Endothelial cell of umbilical vein (primary cell): ENCODE data around the gene TARS2.

Experiments used
- CTCF ChIP-seq, 2 donors: IDR thresholded peaks; 1 replicate in 1 of 2; 2 replicates in 1 of 2; pipeline ENCODE4 v1.5.1; 2011; ENCODE audit warnings: low read length in 2 of 2, mild to moderate bottlenecking in 2 of 2, moderate library complexity in 2 of 2, control low read depth in 1 of 2, inconsistent platforms in 1 of 2, low read depth in 1 of 2; ENCODE audit not compliant: insufficient read depth in 1 of 2; ENCODE audit errors: extremely low read depth in 1 of 2
- EZH2 ChIP-seq: IDR thresholded peaks from 2 replicates; pipeline ENCODE4 v1.6.1; 2012; ENCODE audit warnings: borderline replicate concordance, low read depth, mild to moderate bottlenecking, moderate library complexity, low read length, inconsistent platforms; ENCODE audit not compliant: severe bottlenecking
- JUN ChIP-seq: IDR thresholded peaks from 2 replicates; pipeline ENCODE4 v1.6.1; 2011; ENCODE audit warnings: borderline replicate concordance, low read depth; ENCODE audit not compliant: insufficient read length, insufficient read depth
- MYC ChIP-seq: IDR thresholded peaks from one replicate; pipeline ENCODE4 v1.6.1; 2011; ENCODE audit warnings: mild to moderate bottlenecking, low read depth, low read length
- POLR2A ChIP-seq: IDR thresholded peaks from 2 replicates; pipeline ENCODE4 v1.6.1; 2012; ENCODE audit warnings: low read depth, mild to moderate bottlenecking, control low read depth, low read length
- POLR2AphosphoS5 ChIP-seq: IDR thresholded peaks from 2 replicates; pipeline ENCODE4 v1.6.1; 2012; ENCODE audit warnings: low read depth, mild to moderate bottlenecking, control low read depth, low read length, moderate library complexity; ENCODE audit not compliant: insufficient read depth

GRCh38 chr1:150486966-150487762 is at the start of gene TARS2:
- peak; percentile 84 for TF ChIP-seq POLR2A
- TF ChIP-seq CTCF (IDR thresholded peaks at IDR 0.05; ENCODE audit: extremely low read depth in 1 of 2, insufficient read depth in 1 of 2, low read depth in 1 of 2, low read length in 2 of 2) = no peak
- TF ChIP-seq EZH2 = no peak
- peak; percentile 78 for TF ChIP-seq POLR2AphosphoS5
- TF ChIP-seq JUN = no peak
- no peak for TF ChIP-seq MYC
